HepG2 (cell line): ENCODE data around the gene PCYT2. TPM values are rescaled to one million over a fixed set of nuclear protein-coding genes. Genes with fewer than 3 reads are reported as not detected.

Experiments
- CCAR2 ChIP-seq: fragments of 200-400 bp; formaldehyde crosslinking; optimal IDR thresholded peaks from 2 replicates; pipeline ENCODE3; 2018; ENCODE audit warnings: low read depth, mild to moderate bottlenecking, low read length, moderate library complexity
- DPF2 ChIP-seq: sonication (generic); formaldehyde crosslinking; IDR thresholded peaks from 2 replicates; pipeline ENCODE4 v1.4.0; 2020; ENCODE audit warnings: mild to moderate bottlenecking, low read depth, missing genetic modification reagents, borderline replicate concordance
- FOSL1 ChIP-seq: sonication (generic); formaldehyde crosslinking; IDR thresholded peaks from 2 replicates; pipeline ENCODE4 v1.9.0; 2021; ENCODE audit warnings: missing genetic modification reagents, borderline replicate concordance
- KAT7 ChIP-seq: IDR thresholded peaks from 2 replicates; pipeline ENCODE4 v1.6.1; 2018; ENCODE audit warnings: borderline replicate concordance, missing compliant biosample characterization
- KIAA2018 ChIP-seq: sonication (generic); formaldehyde crosslinking; IDR thresholded peaks from 2 replicates; pipeline ENCODE4 v1.5.0; 2020; ENCODE audit warnings: mild to moderate bottlenecking, missing genetic modification reagents, borderline replicate concordance
- POLR2AphosphoS5 ChIP-seq: IDR thresholded peaks from 2 replicates; pipeline ENCODE4 v1.6.1; 2012; ENCODE audit warnings: low read depth, low read length
- SRY ChIP-seq: sonication (generic); formaldehyde crosslinking; IDR thresholded peaks from 2 replicates; pipeline ENCODE4 v1.8.0; 2022; ENCODE audit warnings: mild to moderate bottlenecking, missing genetic modification reagents
- TARDBP ChIP-seq: sonication (generic); formaldehyde crosslinking; IDR thresholded peaks from 2 replicates; pipeline ENCODE4 v1.8.0; 2022; ENCODE audit warnings: mild to moderate bottlenecking, missing genetic modification reagents
- U2AF1 ChIP-seq: fragments of 200-400 bp; formaldehyde crosslinking; optimal IDR thresholded peaks from 2 replicates; pipeline ENCODE3; 2017; ENCODE audit warnings: mild to moderate bottlenecking, low read depth, low read length
- ZNF18 ChIP-seq: sonication (generic); formaldehyde crosslinking; IDR thresholded peaks from 2 replicates; pipeline ENCODE4 v1.8.0; 2022; ENCODE audit warnings: mild to moderate bottlenecking, missing genetic modification reagents; ENCODE audit not compliant: insufficient replicate concordance
- ZNF44 ChIP-seq: sonication (generic); formaldehyde crosslinking; IDR thresholded peaks from 2 replicates; pipeline ENCODE4 v1.5.1; 2020; ENCODE audit warnings: mild to moderate bottlenecking, missing genetic modification reagents
- ZNF687 ChIP-seq: sonication (generic); formaldehyde crosslinking; IDR thresholded peaks from 2 replicates; pipeline ENCODE4 v1.5.1; 2020; ENCODE audit warnings: mild to moderate bottlenecking, missing genetic modification reagents, moderate library complexity
- ZNF740 ChIP-seq: sonication (generic); formaldehyde crosslinking; IDR thresholded peaks from 2 replicates; pipeline ENCODE4 v1.4.0; 2020; ENCODE audit warnings: missing genetic modification reagents
- polyA plus RNA-seq, 8 experiments: library from polyadenylated mRNA; depleted of rRNA in 3 of 8; stranded (reverse) in 7 of 8; unstranded in 1 of 8; fragments of >200 nt; fragmentation: Illumina TruSeq in 4 of 8; extraction: Trizol in 4 of 8; gene quantifications; 2 replicates each; pipeline versions ENCODE4 v1.2.1 to v1.2.3, GENCODE V29; 2011 to 2016; ENCODE audit warnings: low read depth in 4 of 8, missing spikeins in 1 of 8, mixed read lengths in 1 of 8; ENCODE audit not compliant: insufficient read depth in 1 of 8
- total RNA-seq, 5 experiments: library from RNA; depleted of rRNA; stranded (reverse); fragments of >200 nt; fragmentation: Illumina TruSeq; extraction: Trizol; gene quantifications; 2 replicates each; pipeline ENCODE4 v1.2.3, GENCODE V29; 2016; ENCODE audit warnings: low read depth in 1 of 5

Gene PCYT2
- total and polyA plus RNA-seq, 2 of the 13 experiments (the other 11 are each of a cell fraction or from before 2014, with no cell fraction given) = 147 to 297 TPM

GRCh38 chr17:81863833-81864768 lies 47.1 kb downstream of the PCYT2 start (continued):
- TF ChIP-seq ZNF740 (no peak), SRY (CRISPR knock-in tag) (no peak), U2AF1 (peak; percentile 33), KAT7 (CRISPR knock-in tag) (no peak), FOSL1 (CRISPR knock-in tag) (no peak), DPF2 (CRISPR knock-in tag) (no peak), TARDBP (CRISPR knock-in tag) (no peak), KIAA2018 (no peak), POLR2AphosphoS5 (peak; percentile 41), ZNF18 (CRISPR knock-in tag) (no peak), ZNF687 (CRISPR knock-in tag) (peak; percentile 75), CCAR2 (no peak), ZNF44 (peak; percentile 29; the same call in 1 of the 2 replicates)
